ENCODE data around the gene SLC22A2.

- no peak for TF ChIP-seq EZH2 (IDR thresholded peaks at IDR 0.05; ENCODE audit: low read length, missing control alignments)
- TF ChIP-seq, protein P1, sequence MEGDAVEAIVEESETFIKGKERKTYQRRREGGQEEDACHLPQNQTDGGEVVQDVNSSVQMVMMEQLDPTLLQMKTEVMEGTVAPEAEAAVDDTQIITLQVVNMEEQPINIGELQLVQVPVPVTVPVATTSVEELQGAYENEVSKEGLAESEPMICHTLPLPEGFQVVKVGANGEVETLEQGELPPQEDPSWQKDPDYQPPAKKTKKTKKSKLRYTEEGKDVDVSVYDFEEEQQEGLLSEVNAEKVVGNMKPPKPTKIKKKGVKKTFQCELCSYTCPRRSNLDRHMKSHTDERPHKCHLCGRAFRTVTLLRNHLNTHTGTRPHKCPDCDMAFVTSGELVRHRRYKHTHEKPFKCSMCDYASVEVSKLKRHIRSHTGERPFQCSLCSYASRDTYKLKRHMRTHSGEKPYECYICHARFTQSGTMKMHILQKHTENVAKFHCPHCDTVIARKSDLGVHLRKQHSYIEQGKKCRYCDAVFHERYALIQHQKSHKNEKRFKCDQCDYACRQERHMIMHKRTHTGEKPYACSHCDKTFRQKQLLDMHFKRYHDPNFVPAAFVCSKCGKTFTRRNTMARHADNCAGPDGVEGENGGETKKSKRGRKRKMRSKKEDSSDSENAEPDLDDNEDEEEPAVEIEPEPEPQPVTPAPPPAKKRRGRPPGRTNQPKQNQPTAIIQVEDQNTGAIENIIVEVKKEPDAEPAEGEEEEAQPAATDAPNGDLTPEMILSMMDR (conservative IDR thresholded peaks at IDR 0.05 in 1 of 2, IDR thresholded peaks at IDR 0.05 in 1 of 2; ENCODE audit: low read depth in 1 of 2, low read length in 2 of 2) = no peak
Observed at GRCh38 chr6:160284575-160284974, 26.0 kb upstream of the SLC22A2 start.

All from fibroblast of lung (primary cell).